Omental fat pad (tissue), 4 donors: ENCODE data around the gene SH3BP5L. TPM values are rescaled to one million over a fixed set of nuclear protein-coding genes. Genes with fewer than 3 reads are reported as not detected.

Experiments
- ATAC-seq: fragments of 150-250 bp; one replicate; pipeline ENCODE4 v1.9.1; 2016; ENCODE audit warnings: mild to moderate bottlenecking, moderate library complexity; ENCODE audit not compliant: low FRiP score
- DNase-seq: peaks from one replicate; pipeline ENCODE4 v3.0.0-alpha.2; 2019; ENCODE audit warnings: low spot score
- CTCF ChIP-seq, 3 donors: fragments of 450-650 bp; IDR thresholded peaks; one replicate each; pipeline ENCODE4 v1.5.1; 2016 to 2017; ENCODE audit warnings: antibody characterized with exemption in 3 of 3, mild to moderate bottlenecking in 3 of 3, moderate library complexity in 2 of 3
- small RNA-seq: library from RNA; depleted of rRNA; stranded (forward); fragments of <200 nt; gene quantifications from one replicate; pipeline ENCODE3, GENCODE V24; 2016
- total RNA-seq, 4 donors: library from RNA; depleted of rRNA; stranded (reverse); fragments of >200 nt; gene quantifications; one replicate each; pipeline ENCODE4 v1.1.0, GENCODE V29; 2016

The SH3BP5L gene
- total RNA-seq, 4 donors from 2014 or later, result 9.7 to 20.0 (median 15.2) TPM

- no peak for DNase-seq
- no peak for ATAC-seq
- TF ChIP-seq CTCF (IDR thresholded peaks at IDR 0.05), result no peak
These were observed 48.7 kb downstream of the SH3BP5L start for GRCh38 chr1:248776991-248777390.

DNA sequence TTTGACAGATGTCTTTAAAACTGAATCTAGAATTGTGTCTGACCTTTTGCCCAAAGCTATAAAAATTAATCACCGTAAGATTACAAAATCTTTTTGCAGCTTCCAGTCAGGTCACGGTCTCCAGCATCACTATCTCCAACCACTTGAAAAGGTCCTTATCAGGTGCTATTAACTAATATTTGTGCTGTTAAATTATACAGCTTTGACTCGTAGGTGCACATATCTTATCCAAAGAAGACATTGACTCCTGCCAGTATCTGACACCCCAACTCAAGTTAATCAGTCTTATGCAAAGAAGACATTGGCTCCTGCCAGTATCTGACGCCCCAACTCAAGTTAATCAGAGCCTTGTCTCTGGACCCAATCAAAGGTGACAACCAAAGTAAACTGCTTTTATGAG is 50.3 kb downstream of the SH3BP5L start:
- no peak for DNase-seq
- TF ChIP-seq CTCF (IDR thresholded peaks at IDR 0.05), result no peak
- ATAC-seq, result no peak

Small RNA genes lying within 50 kb of the gene (small RNA-seq; reads per million reads assigned to genes)
- not detected for gene MIR3124

Other genes starting within 250 kb of the SH3BP5L start
- gene OR2T10, start 228.2 kb downstream of the SH3BP5L start, total RNA-seq, result not detected
- not detected for gene OR2T11, start 190.8 kb downstream of the SH3BP5L start, total RNA-seq
- not detected for gene OR2T35, start 180.6 kb downstream of the SH3BP5L start, total RNA-seq
- gene OR2T27, start 170.4 kb downstream of the SH3BP5L start, total RNA-seq, result not detected
- gene OR14I1, start 123.1 kb downstream of the SH3BP5L start, total RNA-seq, result not detected
- gene LYPD8, start 70.2 kb downstream of the SH3BP5L start, total RNA-seq, result not detected
- gene ZNF672, start 12.3 kb upstream of the SH3BP5L start, total RNA-seq, result 10 to 100 TPM; 25.5 to 40.8 (median 26.8) TPM
- gene ZNF692, start 33.2 kb upstream of the SH3BP5L start, total RNA-seq, result 10 to 100 TPM; 18.4 to 30.6 (median 24.8) TPM
- 1 to 10 TPM; 2.6 to 5.6 (median 4.3) TPM for gene PGBD2, start 80.3 kb upstream of the SH3BP5L start, total RNA-seq